Fibroblast of lung (primary cell): Measurements from ENCODE around the gene NEU3. TPM values are rescaled to one million over a fixed set of nuclear protein-coding genes. Genes with fewer than 3 reads are reported as not detected.

Experiments
- DNase-seq, 2 donors: peaks; one replicate each; pipeline versions ENCODE4 v3.0.0 to v3.0.0-alpha.2; 2010; ENCODE audit warnings: low read depth in 2 of 2
- H2AFZ ChIP-seq: 2 replicates; pipeline ENCODE4 v1.5.1; 2012; ENCODE audit warnings: low read length, control low read depth, inconsistent platforms
- H3K27ac ChIP-seq: 2 replicates; pipeline ENCODE4 v1.5.1; 2011; ENCODE audit warnings: low read length, control low read depth; ENCODE audit not compliant: insufficient read depth
- H3K27me3 ChIP-seq: 2 replicates; pipeline ENCODE4 v1.5.1; 2011; ENCODE audit warnings: mild to moderate bottlenecking, low read length; ENCODE audit not compliant: control insufficient read depth, insufficient read depth
- H3K36me3 ChIP-seq: 2 replicates; pipeline ENCODE4 v1.5.1; 2011; ENCODE audit warnings: low read length; ENCODE audit not compliant: control insufficient read depth, insufficient read depth
- H3K4me1 ChIP-seq: 2 replicates; pipeline ENCODE4 v1.5.1; 2011; ENCODE audit warnings: low read length; ENCODE audit not compliant: control insufficient read depth, insufficient read depth; ENCODE audit errors: extremely low read depth
- H3K4me2 ChIP-seq: 2 replicates; pipeline ENCODE4 v1.5.1; 2011; ENCODE audit warnings: low read length, control low read depth; ENCODE audit not compliant: insufficient read depth; ENCODE audit errors: extremely low read depth
- H3K4me3 ChIP-seq, 4 experiments: fragments of 200-600 bp in 1 of 4; sonication (generic) in 1 of 4; replicated peaks in 1 of 4; 2 replicates each; pipeline ENCODE4 v1.5.1; 2011 to 2016; ENCODE audit warnings: low read length in 4 of 4, low read depth in 3 of 4, mild to moderate bottlenecking in 3 of 4, control low read depth in 2 of 4, inconsistent platforms in 1 of 4, mixed read lengths in 1 of 4; ENCODE audit not compliant: insufficient read depth in 1 of 4; ENCODE audit errors: control extremely low read depth in 1 of 4
- H3K79me2 ChIP-seq: 2 replicates; pipeline ENCODE4 v1.5.1; 2012; ENCODE audit warnings: mild to moderate bottlenecking, low read length, inconsistent platforms; ENCODE audit not compliant: control insufficient read depth, insufficient read depth
- H3K9ac ChIP-seq: 2 replicates; pipeline ENCODE4 v1.5.1; 2011; ENCODE audit warnings: mild to moderate bottlenecking, low read length, control low read depth; ENCODE audit not compliant: insufficient read depth
- H3K9me3 ChIP-seq: 2 replicates; pipeline ENCODE4 v1.5.1; 2012; ENCODE audit warnings: low read depth, low read length; ENCODE audit not compliant: control insufficient read depth, insufficient read depth
- H4K20me1 ChIP-seq: 2 replicates; pipeline ENCODE4 v1.5.1; 2011; ENCODE audit warnings: low read length; ENCODE audit not compliant: control insufficient read depth, insufficient read depth; ENCODE audit errors: extremely low read depth
- EZH2 ChIP-seq: IDR thresholded peaks from 2 replicates; pipeline ENCODE4 v1.5.1; 2012; ENCODE audit warnings: low read length, control low read depth, mild to moderate bottlenecking; ENCODE audit errors: missing control alignments
- polyA plus RNA-seq, 2 donors: library from polyadenylated mRNA; depleted of rRNA in 1 of 2; stranded (reverse) in 1 of 2; unstranded in 1 of 2; fragments of >200 nt; gene quantifications; 2 replicates each; pipeline ENCODE4 v1.2.1, GENCODE V29; 2011 to 2012; ENCODE audit warnings: missing spikeins in 1 of 2
- total RNA-seq: library from RNA; depleted of rRNA; stranded (reverse); fragments of >200 nt; gene quantifications from 2 replicates; pipeline ENCODE4 v1.2.1, GENCODE V29; 2014
- TF ChIP-seq, protein P1 (sequence below), 2 donors: IDR thresholded peaks in 1 of 2; conservative IDR thresholded peaks in 1 of 2; 1 replicate in 1 of 2; 2 replicates in 1 of 2; pipeline ENCODE4 v1.5.1; 2011 to 2012; ENCODE audit warnings: low read length in 2 of 2, control low read depth in 1 of 2, inconsistent platforms in 1 of 2, low read depth in 1 of 2, mild to moderate bottlenecking in 1 of 2

Gene NEU3
- total and polyA plus RNA-seq, 2 donors (not counting 1 experiment from before 2014, with no cell fraction given) = 5.0 to 6.6 TPM

GRCh38 chr11:74980634-74981033 lies 8.1 kb upstream of the NEU3 start:
- Histone ChIP-seq H3K27ac (no peak overlapping the region), H3K79me2 (no peaks in the 10 kb centered on the region), H3K4me1 (no peaks in the 10 kb centered on the region), H3K27me3 (no peaks in the 10 kb centered on the region), H3K9ac (no peak overlapping the region), H4K20me1 (no peaks in the 10 kb centered on the region), H3K9me3 (no peaks in the 10 kb centered on the region), H2AFZ (no peak overlapping the region), H3K4me2 (no peak overlapping the region), H3K4me3 (no peak overlapping the region), H3K36me3 (peaks cover 8% of the 10 kb centered on the region)
- DNase-seq = no peak
- no peak for TF ChIP-seq EZH2
- TF ChIP-seq, protein P1, sequence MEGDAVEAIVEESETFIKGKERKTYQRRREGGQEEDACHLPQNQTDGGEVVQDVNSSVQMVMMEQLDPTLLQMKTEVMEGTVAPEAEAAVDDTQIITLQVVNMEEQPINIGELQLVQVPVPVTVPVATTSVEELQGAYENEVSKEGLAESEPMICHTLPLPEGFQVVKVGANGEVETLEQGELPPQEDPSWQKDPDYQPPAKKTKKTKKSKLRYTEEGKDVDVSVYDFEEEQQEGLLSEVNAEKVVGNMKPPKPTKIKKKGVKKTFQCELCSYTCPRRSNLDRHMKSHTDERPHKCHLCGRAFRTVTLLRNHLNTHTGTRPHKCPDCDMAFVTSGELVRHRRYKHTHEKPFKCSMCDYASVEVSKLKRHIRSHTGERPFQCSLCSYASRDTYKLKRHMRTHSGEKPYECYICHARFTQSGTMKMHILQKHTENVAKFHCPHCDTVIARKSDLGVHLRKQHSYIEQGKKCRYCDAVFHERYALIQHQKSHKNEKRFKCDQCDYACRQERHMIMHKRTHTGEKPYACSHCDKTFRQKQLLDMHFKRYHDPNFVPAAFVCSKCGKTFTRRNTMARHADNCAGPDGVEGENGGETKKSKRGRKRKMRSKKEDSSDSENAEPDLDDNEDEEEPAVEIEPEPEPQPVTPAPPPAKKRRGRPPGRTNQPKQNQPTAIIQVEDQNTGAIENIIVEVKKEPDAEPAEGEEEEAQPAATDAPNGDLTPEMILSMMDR (conservative IDR thresholded peaks at IDR 0.05 in 1 of 2, IDR thresholded peaks at IDR 0.05 in 1 of 2; ENCODE audit: low read depth in 1 of 2, low read length in 2 of 2) = no peak

DNA sequence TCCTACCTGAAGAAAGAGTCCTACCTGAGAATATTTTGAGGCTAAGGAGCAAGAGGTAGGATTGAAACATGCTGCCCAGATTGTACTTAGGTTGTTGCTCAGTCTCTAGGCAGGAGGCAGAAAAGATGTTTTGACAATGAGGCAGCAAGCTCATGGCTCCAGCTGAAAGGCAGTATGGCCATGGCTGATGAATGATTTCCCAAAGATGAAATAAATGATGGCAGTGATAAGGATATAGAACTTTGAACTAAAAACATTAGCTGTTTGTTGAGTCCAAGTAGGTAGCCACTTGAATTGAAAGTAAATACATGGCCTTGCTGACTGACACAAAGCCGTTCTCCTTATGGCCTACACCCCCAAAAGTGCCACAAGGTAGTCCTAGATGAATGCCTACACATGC lies 6.8 kb upstream of the NEU3 start:
- TF ChIP-seq EZH2 = no peak
- TF ChIP-seq, protein P1 (conservative IDR thresholded peaks at IDR 0.05 in 1 of 2, IDR thresholded peaks at IDR 0.05 in 1 of 2; ENCODE audit: low read depth in 1 of 2, low read length in 2 of 2) = no peak
- Histone ChIP-seq H2AFZ (no peak overlapping the region), H3K27ac (no peak overlapping the region), H4K20me1 (no peaks in the 10 kb centered on the region), H3K4me3 (no peak overlapping the region), H3K79me2 (no peaks in the 10 kb centered on the region), H3K36me3 (peaks cover 7% of the 10 kb centered on the region), H3K4me2 (no peak overlapping the region), H3K9ac (no peak overlapping the region), H3K27me3 (no peaks in the 10 kb centered on the region), H3K9me3 (no peaks in the 10 kb centered on the region), H3K4me1 (no peaks in the 10 kb centered on the region)
- no peak for DNase-seq

GRCh38 chr11:74984070-74984469 lies 4.7 kb upstream of the NEU3 start:
- Histone ChIP-seq H3K9me3 (no peaks in the 10 kb centered on the region), H3K4me2 (no peak overlapping the region), H3K36me3 (no peaks in the 10 kb centered on the region), H4K20me1 (no peaks in the 10 kb centered on the region), H3K27me3 (no peaks in the 10 kb centered on the region), H3K9ac (no peak overlapping the region), H3K4me1 (no peaks in the 10 kb centered on the region), H2AFZ (no peak overlapping the region), H3K27ac (no peak overlapping the region), H3K4me3 (no peak overlapping the region), H3K79me2 (no peaks in the 10 kb centered on the region)
- no peak for DNase-seq
- TF ChIP-seq, protein P1 (conservative IDR thresholded peaks at IDR 0.05 in 1 of 2, IDR thresholded peaks at IDR 0.05 in 1 of 2; ENCODE audit: low read depth in 1 of 2, low read length in 2 of 2) = no peak
- TF ChIP-seq EZH2 = no peak
